Measurements from ENCODE around the gene SPC24.

SPC24 gene

DNA sequence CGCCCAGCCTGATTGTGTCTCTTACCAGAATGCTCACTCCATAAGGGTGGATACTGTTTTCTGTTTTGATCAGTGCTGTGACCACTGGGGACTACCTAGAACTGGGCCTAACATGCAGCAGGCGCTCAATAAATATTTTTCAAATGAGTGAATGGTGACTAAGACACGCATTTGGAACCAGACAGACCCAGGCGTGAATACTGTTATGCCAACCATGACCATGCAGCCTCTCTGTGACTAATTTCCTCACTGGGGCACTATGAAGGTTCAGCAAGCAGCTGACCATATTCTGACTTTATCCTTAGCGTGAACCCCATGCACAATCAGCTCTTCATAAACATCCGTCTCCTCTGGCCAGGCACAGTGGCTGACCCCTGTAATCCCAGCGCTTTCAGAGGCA, 13.0 kb upstream of the SPC24 start:
- Histone ChIP-seq H3K27me3 (ENCODE audit: insufficient read depth, poor library complexity, severe bottlenecking) (no peaks in the 10 kb centered on the region), H3K27ac (replicated peaks) (no peak overlapping the region), H3K4me3 (replicated peaks; ENCODE audit: insufficient read depth, low read length) (no peak overlapping the region)
- no peak for DNase-seq (ENCODE audit: low read depth in 1 of 2, low spot score in 1 of 2)
- TF ChIP-seq, protein P1, sequence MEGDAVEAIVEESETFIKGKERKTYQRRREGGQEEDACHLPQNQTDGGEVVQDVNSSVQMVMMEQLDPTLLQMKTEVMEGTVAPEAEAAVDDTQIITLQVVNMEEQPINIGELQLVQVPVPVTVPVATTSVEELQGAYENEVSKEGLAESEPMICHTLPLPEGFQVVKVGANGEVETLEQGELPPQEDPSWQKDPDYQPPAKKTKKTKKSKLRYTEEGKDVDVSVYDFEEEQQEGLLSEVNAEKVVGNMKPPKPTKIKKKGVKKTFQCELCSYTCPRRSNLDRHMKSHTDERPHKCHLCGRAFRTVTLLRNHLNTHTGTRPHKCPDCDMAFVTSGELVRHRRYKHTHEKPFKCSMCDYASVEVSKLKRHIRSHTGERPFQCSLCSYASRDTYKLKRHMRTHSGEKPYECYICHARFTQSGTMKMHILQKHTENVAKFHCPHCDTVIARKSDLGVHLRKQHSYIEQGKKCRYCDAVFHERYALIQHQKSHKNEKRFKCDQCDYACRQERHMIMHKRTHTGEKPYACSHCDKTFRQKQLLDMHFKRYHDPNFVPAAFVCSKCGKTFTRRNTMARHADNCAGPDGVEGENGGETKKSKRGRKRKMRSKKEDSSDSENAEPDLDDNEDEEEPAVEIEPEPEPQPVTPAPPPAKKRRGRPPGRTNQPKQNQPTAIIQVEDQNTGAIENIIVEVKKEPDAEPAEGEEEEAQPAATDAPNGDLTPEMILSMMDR (IDR thresholded peaks at IDR 0.05; ENCODE audit: insufficient read depth, low read length): no peak
- TF ChIP-seq POLR2AphosphoS5 (IDR thresholded peaks at IDR 0.05; ENCODE audit: low read depth) (no peak), GABPA (IDR thresholded peaks at IDR 0.05; ENCODE audit: low read depth) (no peak), SPI1 (IDR thresholded peaks at IDR 0.05; ENCODE audit: borderline replicate concordance, low read depth) (no peak)
- TF ChIP-seq, protein P2, sequence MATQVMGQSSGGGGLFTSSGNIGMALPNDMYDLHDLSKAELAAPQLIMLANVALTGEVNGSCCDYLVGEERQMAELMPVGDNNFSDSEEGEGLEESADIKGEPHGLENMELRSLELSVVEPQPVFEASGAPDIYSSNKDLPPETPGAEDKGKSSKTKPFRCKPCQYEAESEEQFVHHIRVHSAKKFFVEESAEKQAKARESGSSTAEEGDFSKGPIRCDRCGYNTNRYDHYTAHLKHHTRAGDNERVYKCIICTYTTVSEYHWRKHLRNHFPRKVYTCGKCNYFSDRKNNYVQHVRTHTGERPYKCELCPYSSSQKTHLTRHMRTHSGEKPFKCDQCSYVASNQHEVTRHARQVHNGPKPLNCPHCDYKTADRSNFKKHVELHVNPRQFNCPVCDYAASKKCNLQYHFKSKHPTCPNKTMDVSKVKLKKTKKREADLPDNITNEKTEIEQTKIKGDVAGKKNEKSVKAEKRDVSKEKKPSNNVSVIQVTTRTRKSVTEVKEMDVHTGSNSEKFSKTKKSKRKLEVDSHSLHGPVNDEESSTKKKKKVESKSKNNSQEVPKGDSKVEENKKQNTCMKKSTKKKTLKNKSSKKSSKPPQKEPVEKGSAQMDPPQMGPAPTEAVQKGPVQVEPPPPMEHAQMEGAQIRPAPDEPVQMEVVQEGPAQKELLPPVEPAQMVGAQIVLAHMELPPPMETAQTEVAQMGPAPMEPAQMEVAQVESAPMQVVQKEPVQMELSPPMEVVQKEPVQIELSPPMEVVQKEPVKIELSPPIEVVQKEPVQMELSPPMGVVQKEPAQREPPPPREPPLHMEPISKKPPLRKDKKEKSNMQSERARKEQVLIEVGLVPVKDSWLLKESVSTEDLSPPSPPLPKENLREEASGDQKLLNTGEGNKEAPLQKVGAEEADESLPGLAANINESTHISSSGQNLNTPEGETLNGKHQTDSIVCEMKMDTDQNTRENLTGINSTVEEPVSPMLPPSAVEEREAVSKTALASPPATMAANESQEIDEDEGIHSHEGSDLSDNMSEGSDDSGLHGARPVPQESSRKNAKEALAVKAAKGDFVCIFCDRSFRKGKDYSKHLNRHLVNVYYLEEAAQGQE (IDR thresholded peaks at IDR 0.05; ENCODE audit: insufficient replicate concordance, low read depth): no peak

DNA sequence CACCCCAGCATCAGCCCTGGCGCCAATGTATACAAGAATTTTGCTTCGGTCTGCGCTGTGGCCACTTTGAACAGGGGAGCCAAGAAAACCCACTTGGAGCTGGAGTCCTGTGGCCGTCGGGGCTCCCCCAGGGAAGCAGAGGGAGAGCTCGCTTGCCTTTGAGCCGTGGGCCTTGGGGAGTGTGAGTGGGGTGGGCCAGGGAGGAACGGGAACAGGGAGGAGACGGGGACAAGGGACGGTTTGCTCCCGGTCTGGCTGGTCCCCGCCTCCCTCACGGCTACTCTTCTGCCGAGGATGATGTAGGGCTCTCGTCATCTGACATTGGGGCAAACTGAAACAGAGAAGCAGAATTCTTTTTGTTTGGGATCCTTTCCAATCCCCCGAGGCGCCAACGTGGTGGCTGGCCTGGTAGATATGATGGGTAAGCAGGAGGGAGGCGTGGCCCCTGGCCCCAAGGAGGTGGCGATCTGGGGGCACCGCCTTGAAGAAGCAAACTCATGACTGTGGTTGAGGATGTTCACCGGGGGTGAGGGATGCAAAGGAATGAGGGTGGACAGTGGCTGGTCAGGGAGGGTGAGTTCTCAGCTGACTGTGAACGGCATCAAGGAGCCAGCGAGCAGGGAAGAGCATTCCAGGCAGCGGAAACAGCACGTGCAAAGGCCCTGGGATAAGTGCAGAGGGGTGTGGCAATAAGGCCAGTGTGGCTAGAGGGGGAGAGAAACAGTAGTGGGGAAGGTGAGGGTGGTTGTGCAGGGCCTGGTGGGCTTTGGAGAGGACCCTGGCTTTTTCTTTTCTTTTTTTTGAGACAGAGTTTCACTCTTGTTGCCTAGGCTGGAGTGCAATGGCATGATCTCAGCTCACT, 10.9 kb upstream of the SPC24 start:
- Histone ChIP-seq H3K27me3 (ENCODE audit: insufficient read depth, poor library complexity, severe bottlenecking) (no peaks in the 10 kb centered on the region), H3K27ac (replicated peaks) (no peak overlapping the region), H3K4me3 (replicated peaks; ENCODE audit: insufficient read depth, low read length) (no peak overlapping the region)
- DNase-seq (ENCODE audit: low read depth in 1 of 2, low spot score in 1 of 2): no peak
- TF ChIP-seq, protein P2 (IDR thresholded peaks at IDR 0.05; ENCODE audit: insufficient replicate concordance, low read depth): no peak
- TF ChIP-seq POLR2AphosphoS5 (IDR thresholded peaks at IDR 0.05; ENCODE audit: low read depth) (no peak), SPI1 (IDR thresholded peaks at IDR 0.05; ENCODE audit: borderline replicate concordance, low read depth) (no peak), GABPA (IDR thresholded peaks at IDR 0.05; ENCODE audit: low read depth) (no peak)
- TF ChIP-seq, protein P1 (IDR thresholded peaks at IDR 0.05; ENCODE audit: insufficient read depth, low read length): no peak

DNA sequence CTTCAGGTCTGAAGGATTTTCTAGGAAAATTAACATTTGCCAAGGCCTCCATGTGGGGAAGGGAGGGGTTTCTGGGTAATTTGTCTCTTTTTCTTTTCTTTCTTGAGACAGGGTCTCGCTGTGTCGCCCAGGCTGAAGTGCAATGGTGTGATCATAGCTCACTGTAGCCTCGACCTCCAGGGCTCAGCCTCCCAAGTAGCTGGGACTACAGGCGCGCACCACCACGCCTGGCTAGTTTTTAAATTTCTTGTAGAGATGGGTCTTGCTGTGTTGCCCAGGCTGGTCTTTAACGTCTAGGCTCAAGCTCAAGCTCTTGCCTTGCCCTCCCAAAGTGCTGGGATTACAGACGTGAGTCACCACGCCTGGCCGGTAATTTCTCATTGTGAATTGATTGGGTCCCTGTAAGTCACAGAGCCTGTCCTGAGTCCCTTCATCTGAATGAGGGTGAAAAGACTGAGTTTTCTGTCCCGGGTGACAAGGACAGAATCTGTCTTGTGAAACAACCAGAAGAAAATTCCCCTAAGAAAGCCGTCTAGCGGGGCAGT, 10.0 kb upstream of the SPC24 start:
- no peak overlapping the region for H3K27ac ChIP-seq (replicated peaks)
- TF ChIP-seq GABPA (IDR thresholded peaks at IDR 0.05; ENCODE audit: low read depth) (no peak), SPI1 (IDR thresholded peaks at IDR 0.05; ENCODE audit: borderline replicate concordance, low read depth) (no peak), POLR2AphosphoS5 (IDR thresholded peaks at IDR 0.05; ENCODE audit: low read depth) (no peak)
- TF ChIP-seq, protein P2 (IDR thresholded peaks at IDR 0.05; ENCODE audit: insufficient replicate concordance, low read depth): no peak
- TF ChIP-seq, protein P1 (IDR thresholded peaks at IDR 0.05; ENCODE audit: insufficient read depth, low read length): no peak
- no peak for DNase-seq (ENCODE audit: low read depth in 1 of 2, low spot score in 1 of 2)
- no peaks in the 10 kb centered on the region for H3K27me3 ChIP-seq (ENCODE audit: insufficient read depth, poor library complexity, severe bottlenecking)
- no peak overlapping the region for H3K4me3 ChIP-seq (replicated peaks; ENCODE audit: insufficient read depth, low read length)

Measured in HL-60 (cell line).